ENCODE data around the gene TBC1D9.

GRCh38 chr4:140659943-140660700, 96.1 kb downstream of the TBC1D9 start:
- no peak for TF ChIP-seq POLR2A (IDR thresholded peaks at IDR 0.05; ENCODE audit: low read length)
- no peak for TF ChIP-seq GATA1 (IDR thresholded peaks at IDR 0.05; ENCODE audit: low read depth, low read length)
